Peyer's patch (tissue), 4 donors: Measurements from ENCODE around the gene TATDN3. TPM values are rescaled to one million over a fixed set of nuclear protein-coding genes. Genes with fewer than 3 reads are reported as not detected.
A peak's percentile ranks its signal among the peaks of the same experiment; 100 is the strongest.
"Not testable (repeated sequence)": the region's sequence is repeated elsewhere in the genome, so short reads cannot be mapped to it uniquely, and the experiment has no call there.

Experiments
- DNase-seq, 3 donors: peaks; one replicate each; pipeline ENCODE4 v3.0.0-alpha.2; 2017 to 2019
- H3K27ac ChIP-seq, 4 donors: fragments of 200-600 bp; sonication (generic); one replicate each; pipeline ENCODE4 v1.5.1; 2016 to 2019
- H3K27me3 ChIP-seq, 2 donors: fragments of 200-600 bp; sonication (generic); one replicate each; pipeline ENCODE4 v1.5.1; 2019
- H3K36me3 ChIP-seq, 3 donors: fragments of 200-600 bp; sonication (generic); one replicate each; pipeline ENCODE4 v1.5.1; 2016 to 2019
- H3K4me1 ChIP-seq, 4 donors: fragments of 200-600 bp; sonication (generic); one replicate each; pipeline ENCODE4 v1.5.1; 2016 to 2019
- H3K4me3 ChIP-seq, 4 donors: fragments of 200-600 bp; sonication (generic); 1 replicate in 3 of 4; 2 replicates in 1 of 4; pipeline ENCODE4 v1.5.1; 2016 to 2019; ENCODE audit warnings: mild to moderate bottlenecking in 1 of 4
- H3K9me3 ChIP-seq, 4 donors: fragments of 200-600 bp; sonication (generic); one replicate each; pipeline ENCODE4 v1.5.1; 2016 to 2019; ENCODE audit warnings: mild to moderate bottlenecking in 1 of 4
- CTCF ChIP-seq, 6 experiments: fragments of 450-650 bp in 4 of 6; fragments of 200-600 bp in 2 of 6; sonication (generic) in 1 of 6; IDR thresholded peaks; one replicate each; pipeline ENCODE4 v1.5.1; 2017 to 2019; ENCODE audit warnings: antibody characterized with exemption in 6 of 6, mild to moderate bottlenecking in 3 of 6, moderate library complexity in 1 of 6
- POLR2A ChIP-seq, 2 donors: fragments of 450-650 bp; IDR thresholded peaks; one replicate each; pipeline ENCODE4 v1.5.1; 2017; ENCODE audit warnings: antibody characterized with exemption in 2 of 2, mild to moderate bottlenecking in 2 of 2, moderate library complexity in 2 of 2
- total RNA-seq, 4 donors: library from RNA; depleted of rRNA; stranded (reverse); fragments of >200 nt; gene quantifications; one replicate each; pipeline ENCODE4 v1.1.0, GENCODE V29; 2016

The TATDN3 gene
- total RNA-seq, 4 donors from 2014 or later, result 5.8 to 22.3 (median 12.8) TPM

DNA sequence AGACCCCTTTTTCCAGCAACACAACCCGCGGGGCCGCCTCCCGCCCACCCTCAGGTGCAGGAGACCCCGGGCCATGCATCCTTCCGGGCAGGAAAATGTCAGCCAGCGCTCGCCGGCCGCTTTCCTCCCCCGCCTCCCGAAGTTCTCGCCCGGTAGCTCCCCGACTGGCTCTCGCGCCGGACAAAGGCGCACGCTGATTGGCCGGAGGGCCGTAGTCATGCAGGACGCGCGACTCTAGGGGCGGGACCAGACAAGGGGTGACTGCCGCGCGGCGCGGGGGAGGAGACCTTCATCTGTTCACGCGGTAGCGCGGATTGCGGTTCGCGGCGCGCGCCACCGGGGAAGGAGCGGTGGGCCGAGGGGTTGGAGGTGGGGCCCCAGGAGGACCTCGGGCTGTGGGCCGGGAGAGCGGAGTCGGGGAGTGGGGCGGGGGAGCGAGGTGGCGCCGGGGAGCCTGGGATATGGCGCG is 66.3 kb downstream of the TATDN3 start, which contains the start of gene FLVCR1:
FLVCR1 (plus strand) TSS at position 284 of the 469 bp plus-strand sequence; CDS start at position 462, 178 bp downstream.
- no peaks in the 10 kb centered on the region for H3K36me3 ChIP-seq
- peak within 1 kb of the TSS; percentile 70 to 98 (median 96) for H3K4me3 ChIP-seq
- peak within 1 kb of the TSS; percentile 84 to 93 (median 88) for H3K27ac ChIP-seq
- peak; percentile 98 to 99 (median 98) for DNase-seq
- TF ChIP-seq CTCF (IDR thresholded peaks at IDR 0.05), result no peak
- TF ChIP-seq POLR2A (IDR thresholded peaks at IDR 0.05), result peak; percentile 66 to 91
- no peaks in the 10 kb centered on the region for H3K27me3 ChIP-seq
- H3K4me1 ChIP-seq, result peaks cover 0 to 21% (median 2%) of the 10 kb centered on the region in 4 donors
- no peaks in the 10 kb centered on the region for H3K9me3 ChIP-seq

- TF ChIP-seq POLR2A (IDR thresholded peaks at IDR 0.05), result no peak
- no peak for TF ChIP-seq CTCF (IDR thresholded peaks at IDR 0.05)
- no peaks in the 10 kb centered on the region for H3K9me3 ChIP-seq
- H3K27me3 ChIP-seq, result no peaks in the 10 kb centered on the region
- DNase-seq, result peak; percentile 18 to 58 (median 51)
- H3K27ac ChIP-seq, result peak overlapping the region; percentile 84 to 93 (median 88)
- peaks cover 0 to 26% (median 2%) of the 10 kb centered on the region in 4 donors for H3K4me1 ChIP-seq
- peak overlapping the region; percentile 70 to 98 (median 96) for H3K4me3 ChIP-seq
- H3K36me3 ChIP-seq, result peaks cover 0 to 3% (median 0%) of the 10 kb centered on the region in 3 donors
Observed at GRCh38 chr1:212858461-212859265, 67.0 kb downstream of the TATDN3 start.

DNA sequence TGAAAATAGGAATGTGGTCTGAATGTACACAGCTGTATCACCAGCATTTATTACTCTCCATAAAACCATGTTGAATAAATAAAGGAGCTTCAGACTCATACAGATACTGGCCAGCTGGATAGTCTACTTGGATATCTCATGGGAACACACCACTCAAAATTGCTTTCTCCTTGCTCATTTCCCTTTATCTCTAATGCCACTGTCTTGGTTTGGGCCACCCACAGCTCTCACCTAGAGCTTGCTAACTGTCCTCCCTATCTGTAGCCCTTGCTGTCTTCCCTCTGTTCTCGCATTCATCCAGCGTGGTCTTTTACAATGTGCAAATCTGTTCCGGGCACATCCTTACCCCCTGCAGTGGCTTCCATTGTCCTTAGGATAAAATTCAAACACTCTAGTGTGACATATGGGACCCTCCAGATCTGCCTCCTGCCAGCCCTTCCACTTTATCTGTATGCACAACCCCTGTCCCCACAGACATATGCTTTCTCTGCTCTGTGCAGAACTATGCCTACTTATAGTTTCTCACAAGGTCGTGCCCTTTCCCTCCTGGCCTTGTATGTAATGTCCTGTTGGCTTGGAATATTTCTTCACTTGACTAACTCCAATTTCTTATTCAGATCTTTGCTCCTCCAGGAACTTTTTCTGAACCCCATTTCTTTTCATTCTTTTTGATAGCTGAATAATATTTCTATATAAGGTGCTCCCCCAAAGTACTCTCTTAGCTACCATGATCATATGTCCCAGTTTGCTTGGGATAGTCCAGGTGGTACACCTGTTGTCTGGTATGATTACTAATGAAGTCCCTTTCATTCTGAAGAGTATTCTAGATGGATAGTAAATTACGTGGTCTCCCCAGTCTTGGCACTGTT is 69.3 kb downstream of the TATDN3 start:
- H3K27me3 ChIP-seq, result no peaks in the 10 kb centered on the region
- no peak overlapping the region for H3K27ac ChIP-seq
- H3K9me3 ChIP-seq, result no peaks in the 10 kb centered on the region
- peak overlapping the region in 2 of 4 donors; percentile 23 to 70 for H3K4me3 ChIP-seq
- TF ChIP-seq POLR2A (IDR thresholded peaks at IDR 0.05) (no peak), CTCF (IDR thresholded peaks at IDR 0.05) (no peak)
- peaks cover 0 to 26% (median 2%) of the 10 kb centered on the region in 4 donors for H3K4me1 ChIP-seq
- DNase-seq, result no peak
- H3K36me3 ChIP-seq, result peaks cover 0 to 9% (median 0%) of the 10 kb centered on the region in 3 donors

GRCh38 chr1:212862111-212862690 is 70.5 kb downstream of the TATDN3 start:
- H3K27ac ChIP-seq, result no peak overlapping the region
- TF ChIP-seq POLR2A (IDR thresholded peaks at IDR 0.05), result no peak
- TF ChIP-seq CTCF (IDR thresholded peaks at IDR 0.05), result no peak
- peaks cover 0 to 9% (median 0%) of the 10 kb centered on the region in 3 donors for H3K36me3 ChIP-seq
- no peaks in the 10 kb centered on the region for H3K27me3 ChIP-seq
- no peak overlapping the region for H3K4me3 ChIP-seq
- no peak for DNase-seq
- peaks cover 0 to 21% (median under 1%) of the 10 kb centered on the region in 4 donors for H3K4me1 ChIP-seq
- H3K9me3 ChIP-seq, result no peaks in the 10 kb centered on the region

DNA sequence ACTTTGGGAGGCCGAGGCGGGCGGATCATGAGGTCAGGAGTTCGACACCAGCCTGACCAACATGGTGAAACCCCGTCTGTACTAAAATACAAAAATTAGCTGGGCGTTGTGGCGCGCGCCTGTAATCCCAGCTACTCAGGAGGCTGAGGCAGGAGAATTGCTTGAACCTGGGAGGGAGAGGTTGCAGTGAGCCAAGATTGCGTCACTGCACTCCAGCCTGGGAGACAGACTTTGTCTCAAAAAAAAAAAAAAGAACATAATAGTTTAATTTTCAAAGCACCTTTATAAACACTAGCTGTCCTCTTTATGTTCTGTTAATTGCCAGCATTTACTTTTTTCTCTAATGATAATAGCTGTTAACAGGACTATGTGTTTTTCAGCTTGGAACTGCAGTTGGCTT is 71.7 kb downstream of the TATDN3 start:
- Histone ChIP-seq H3K36me3 (peaks cover 0 to 18% (median 0%) of the 10 kb centered on the region in 3 donors), H3K4me1 (peaks cover 0 to 19% (median 0%) of the 10 kb centered on the region in 4 donors)
- H3K27me3 ChIP-seq, H3K9me3 ChIP-seq, H3K27ac ChIP-seq, DNase-seq, H3K4me3 ChIP-seq: not testable (repeated sequence)
